Prostate gland (tissue), 2 donors: Measurements from ENCODE around the gene MTCH1. TPM values are rescaled to one million over a fixed set of nuclear protein-coding genes. Genes with fewer than 3 reads are reported as not detected.
A peak's percentile ranks its signal among the peaks of the same experiment; 100 is the strongest.

Source experiments
- DNase-seq: peaks from one replicate; pipeline ENCODE4 v3.0.0-alpha.2; 2019; ENCODE audit warnings: low spot score
- H3K27ac ChIP-seq, 2 donors: fragments of 200-600 bp; sonication (generic); 2 replicates each; pipeline ENCODE4 v1.5.1; 2017 to 2019
- H3K27me3 ChIP-seq: fragments of 200-600 bp; sonication (generic); replicated peaks from 2 replicates; pipeline ENCODE4 v1.5.1; 2019; ENCODE audit not compliant: insufficient read depth
- H3K36me3 ChIP-seq, 2 donors: fragments of 200-600 bp; sonication (generic); 1 replicate in 1 of 2; 2 replicates in 1 of 2; pipeline versions ENCODE4 v1.5.1 to v1.8.1; 2017 to 2019
- H3K4me1 ChIP-seq: fragments of 200-600 bp; sonication (generic); replicated peaks from 2 replicates; pipeline ENCODE4 v1.5.1; 2019
- H3K4me3 ChIP-seq, 2 donors: fragments of 200-600 bp; sonication (generic); 2 replicates each; pipeline ENCODE4 v1.5.1; 2017 to 2019
- H3K9me3 ChIP-seq: fragments of 200-600 bp; sonication (generic); 2 replicates; pipeline ENCODE4 v1.5.1; 2017
- CTCF ChIP-seq, 4 experiments: fragments of 200-600 bp in 2 of 4; fragments of 450-650 bp in 2 of 4; sonication (generic) in 2 of 4; IDR thresholded peaks; 1 replicate in 3 of 4; 2 replicates in 1 of 4; pipeline ENCODE4 v1.5.1; 2016 to 2019; ENCODE audit warnings: antibody characterized with exemption in 4 of 4, mild to moderate bottlenecking in 2 of 4, moderate library complexity in 2 of 4
- POLR2A ChIP-seq: fragments of 450-650 bp; IDR thresholded peaks from one replicate; pipeline ENCODE4 v1.6.1; 2016; ENCODE audit warnings: antibody characterized with exemption, mild to moderate bottlenecking
- POLR2AphosphoS5 ChIP-seq: sonication (generic); formaldehyde crosslinking; IDR thresholded peaks from one replicate; pipeline ENCODE4 v1.6.1; 2017; ENCODE audit warnings: antibody characterized with exemption
- WGBS: methylation state at CpG from one replicate; pipeline ENCODE4 v1.1.5; 2018; 5-methylcytosine and 5-hydroxymethylcytosine counted together
- intact Hi-C: fragments of 100-400 bp; cut with DNase I; formaldehyde crosslinking; loops from one replicate; pipeline ENCODE4 v1.14.2; 2022
- total RNA-seq, 2 donors: library from RNA; depleted of rRNA; stranded (reverse); fragments of >200 nt; gene quantifications; one replicate each; pipeline ENCODE4 v1.1.0, GENCODE V29; 2016

Gene MTCH1
- total RNA-seq, 2 donors from 2014 or later, result 269 to 367 TPM

GRCh38 chr6:36927691-36928546, 58.1 kb downstream of the MTCH1 start:
- TF ChIP-seq POLR2A, result no peak
- TF ChIP-seq CTCF (IDR thresholded peaks at IDR 0.05), result no peak
- TF ChIP-seq POLR2AphosphoS5, result no peak
- Histone ChIP-seq H3K27ac (peak overlapping the region in 1 of 2 donors; percentile 1), H3K9me3 (no peaks in the 10 kb centered on the region), H3K4me3 (no peak overlapping the region), H3K36me3 (no peaks in the 10 kb centered on the region), H3K27me3 (no peaks in the 10 kb centered on the region), H3K4me1 (no peaks in the 10 kb centered on the region)
- DNase-seq, result no peak
- WGBS, result 60% methylated on average over 13 of the region's 13 CpGs
- intact Hi-C loops, result no loop called here

GRCh38 chr6:36926708-36927513, 59.1 kb downstream of the MTCH1 start:
- intact Hi-C loops, result no loop called here
- H3K9me3 ChIP-seq, result no peaks in the 10 kb centered on the region
- H3K27me3 ChIP-seq, result no peaks in the 10 kb centered on the region
- H3K4me1 ChIP-seq, result no peaks in the 10 kb centered on the region
- H3K36me3 ChIP-seq, result no peaks in the 10 kb centered on the region
- TF ChIP-seq POLR2A (no peak), CTCF (IDR thresholded peaks at IDR 0.05) (no peak), POLR2AphosphoS5 (no peak)
- no peak for DNase-seq
- WGBS, result 84% methylated on average over 10 of the region's 10 CpGs
- H3K4me3 ChIP-seq, result no peak overlapping the region
- peak overlapping the region in 1 of 2 donors; percentile 1 for H3K27ac ChIP-seq

DNA sequence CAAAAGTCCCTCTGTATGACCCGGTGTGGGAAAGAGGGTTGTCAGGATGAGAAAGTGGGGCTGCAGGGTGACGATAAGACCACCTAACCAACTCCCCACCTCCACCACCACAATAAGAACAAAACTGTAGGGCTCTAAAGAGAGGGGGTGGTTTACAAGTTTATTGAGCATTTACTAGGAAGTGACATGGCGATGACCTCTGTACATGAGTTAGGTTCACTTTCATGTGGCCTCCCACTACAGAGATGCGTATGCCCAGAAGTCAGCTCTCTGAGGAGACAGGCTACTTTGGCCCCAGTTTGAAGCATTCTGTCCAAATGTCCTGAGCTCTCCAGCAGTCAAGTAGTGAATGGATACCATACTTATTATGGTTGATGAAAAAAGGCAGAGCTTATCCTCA, 60.2 kb downstream of the MTCH1 start:
- no peak for DNase-seq
- intact Hi-C loops, result no loop called here
- Histone ChIP-seq H3K9me3 (no peaks in the 10 kb centered on the region), H3K36me3 (no peaks in the 10 kb centered on the region), H3K27me3 (no peaks in the 10 kb centered on the region), H3K4me3 (no peak overlapping the region), H3K4me1 (no peaks in the 10 kb centered on the region), H3K27ac (no peak overlapping the region)
- no peak for TF ChIP-seq CTCF (IDR thresholded peaks at IDR 0.05)
- no peak for TF ChIP-seq POLR2AphosphoS5
- TF ChIP-seq POLR2A, result no peak
- WGBS, result 87% methylated on average over 4 of the region's 4 CpGs

GRCh38 chr6:36924778-36925374, 61.1 kb downstream of the MTCH1 start:
- no peaks in the 10 kb centered on the region for H3K27me3 ChIP-seq
- intact Hi-C loops, result no loop called here
- H3K36me3 ChIP-seq, result no peaks in the 10 kb centered on the region
- H3K4me1 ChIP-seq, result no peaks in the 10 kb centered on the region
- 65% methylated on average over 5 of the region's 5 CpGs for WGBS
- no peaks in the 10 kb centered on the region for H3K9me3 ChIP-seq
- H3K4me3 ChIP-seq, result no peak overlapping the region
- TF ChIP-seq CTCF (IDR thresholded peaks at IDR 0.05) (no peak), POLR2A (no peak), POLR2AphosphoS5 (no peak)
- no peak for DNase-seq
- no peak overlapping the region for H3K27ac ChIP-seq
